GM12892 (cell line): ENCODE measurements around the gene ARIH1.
"Not testable (repeated sequence)": the region's sequence is repeated elsewhere in the genome, so short reads cannot be mapped to it uniquely, and the experiment has no call there.

Experiments
- POLR2A ChIP-seq: IDR thresholded peaks from 2 replicates; pipeline ENCODE4 v1.6.1; 2011; ENCODE audit warnings: low read depth, low read length, control low read depth
- POLR2AphosphoS5 ChIP-seq: IDR thresholded peaks from 2 replicates; pipeline ENCODE4 v1.6.1; 2011; ENCODE audit warnings: low read depth, low read length, control low read depth
- TAF1 ChIP-seq: IDR thresholded peaks from 2 replicates; pipeline ENCODE4 v1.6.1; 2011; ENCODE audit warnings: low read depth, mild to moderate bottlenecking, control low read depth, low read length, borderline replicate concordance

GRCh38 chr15:72442848-72443247, 31.3 kb upstream of the ARIH1 start:
- TF ChIP-seq POLR2A, POLR2AphosphoS5, TAF1: not testable (repeated sequence)
